Measurements from ENCODE around the gene ING5.

ING5 gene

DNA sequence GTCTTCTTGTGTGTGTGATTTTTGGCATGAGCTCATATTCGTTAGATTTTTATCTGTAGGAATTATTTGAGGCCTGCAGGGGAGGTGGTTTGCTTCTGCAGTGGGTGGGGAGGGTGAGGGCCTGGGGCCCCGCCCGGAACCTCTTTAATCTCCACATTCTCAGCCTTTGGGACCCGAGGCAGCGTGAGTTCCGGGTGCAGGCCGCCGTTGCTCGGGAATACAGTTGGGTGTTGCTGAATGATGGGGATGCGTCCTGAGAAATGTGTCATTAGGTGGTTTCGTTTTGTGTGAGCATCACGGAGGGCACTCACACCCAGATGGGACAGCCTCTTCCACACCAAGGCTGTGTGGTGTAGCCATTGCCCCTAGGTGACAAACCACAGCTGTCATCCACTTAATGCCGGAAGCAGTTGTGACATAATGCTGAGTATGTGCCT, 61.1 kb downstream of the ING5 start:
- H4K20me1 ChIP-seq (ENCODE audit: insufficient read depth, low read length): peaks cover 25% of the 10 kb centered on the region
- no peak overlapping the region for H2AFZ ChIP-seq (ENCODE audit: low read depth, low read length)
- H3K9me3 ChIP-seq (ENCODE audit: insufficient read depth, low read length, severe bottlenecking): no peaks in the 10 kb centered on the region
- H3K27me3 ChIP-seq (ENCODE audit: insufficient read depth, low read length, poor library complexity): no peaks in the 10 kb centered on the region
- H3K4me2 ChIP-seq (ENCODE audit: insufficient read depth, low read length): no peak overlapping the region
- H3K79me2 ChIP-seq (ENCODE audit: insufficient read depth, low read length): no peaks in the 10 kb centered on the region
- H3K27ac ChIP-seq (ENCODE audit: low read length): no peak overlapping the region
- no peak overlapping the region for H3K9ac ChIP-seq (ENCODE audit: low read depth, low read length)
- ATAC-seq (ENCODE audit: insufficient read depth, low read depth): no peak
- no peak for TF ChIP-seq CTCF (IDR thresholded peaks at IDR 0.05; ENCODE audit: borderline replicate concordance, extremely low read depth, low read length, poor library complexity, severe bottlenecking)
- no peak for TF ChIP-seq EZH2 (IDR thresholded peaks at IDR 0.05; ENCODE audit: borderline replicate concordance, low read depth, low read length, severe bottlenecking)
- H3K36me3 ChIP-seq (ENCODE audit: insufficient read depth, low read length): peaks cover 23% of the 10 kb centered on the region
- no peak for DNase-seq
- no peak overlapping the region for H3K4me3 ChIP-seq (ENCODE audit: low read depth in 1 of 2, low read length in 2 of 2)
- no peaks in the 10 kb centered on the region for H3K4me1 ChIP-seq (ENCODE audit: insufficient read depth, low read length)

DNA sequence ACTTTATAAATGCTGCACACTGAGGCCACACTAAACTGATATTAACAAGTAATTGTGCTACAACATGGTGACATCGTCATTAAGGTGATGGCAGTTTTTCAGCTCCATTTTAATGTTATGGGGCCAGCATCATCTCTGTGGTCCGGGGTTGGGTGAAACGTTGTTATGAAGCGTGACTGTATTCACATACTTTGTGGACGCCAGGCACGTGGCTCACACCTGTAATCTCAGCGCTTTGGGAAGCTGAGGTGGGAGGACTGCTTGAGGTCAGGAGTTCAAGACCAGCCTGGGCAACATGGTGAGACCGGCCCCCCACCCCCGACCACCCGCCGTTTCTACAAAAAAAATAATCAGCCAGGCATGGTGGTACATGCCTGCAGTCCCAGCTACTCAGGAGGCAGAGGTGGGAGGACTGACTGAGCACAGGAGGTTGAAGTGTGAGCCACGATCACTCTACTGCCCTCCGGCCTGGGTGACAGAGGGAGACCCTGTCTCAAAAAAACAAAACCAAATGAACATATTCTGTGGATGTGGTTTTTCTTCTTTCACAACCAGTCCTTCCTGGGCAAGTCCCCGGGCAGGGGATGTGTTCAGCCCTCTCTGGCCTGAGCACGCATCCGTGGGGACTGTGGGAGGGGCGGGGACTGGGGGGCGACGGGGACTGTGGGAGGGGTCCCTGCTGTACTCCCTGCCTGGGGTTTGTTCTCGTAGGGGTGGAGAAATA, 61.9 kb downstream of the ING5 start:
- no peak for ATAC-seq (ENCODE audit: insufficient read depth, low read depth)
- H3K27ac ChIP-seq (ENCODE audit: low read length): no peak overlapping the region
- no peaks in the 10 kb centered on the region for H3K4me1 ChIP-seq (ENCODE audit: insufficient read depth, low read length)
- H2AFZ ChIP-seq (ENCODE audit: low read depth, low read length): no peak overlapping the region
- no peaks in the 10 kb centered on the region for H3K9me3 ChIP-seq (ENCODE audit: insufficient read depth, low read length, severe bottlenecking)
- no peak overlapping the region for H3K9ac ChIP-seq (ENCODE audit: low read depth, low read length)
- no peaks in the 10 kb centered on the region for H3K27me3 ChIP-seq (ENCODE audit: insufficient read depth, low read length, poor library complexity)
- peaks cover 24% of the 10 kb centered on the region for H4K20me1 ChIP-seq (ENCODE audit: insufficient read depth, low read length)
- peaks cover 19% of the 10 kb centered on the region for H3K36me3 ChIP-seq (ENCODE audit: insufficient read depth, low read length)
- TF ChIP-seq CTCF (IDR thresholded peaks at IDR 0.05; ENCODE audit: borderline replicate concordance, extremely low read depth, low read length, poor library complexity, severe bottlenecking): no peak
- no peak for TF ChIP-seq EZH2 (IDR thresholded peaks at IDR 0.05; ENCODE audit: borderline replicate concordance, low read depth, low read length, severe bottlenecking)
- no peaks in the 10 kb centered on the region for H3K79me2 ChIP-seq (ENCODE audit: insufficient read depth, low read length)
- H3K4me2 ChIP-seq (ENCODE audit: insufficient read depth, low read length): no peak overlapping the region
- no peak for DNase-seq
- no peak overlapping the region for H3K4me3 ChIP-seq (ENCODE audit: low read depth in 1 of 2, low read length in 2 of 2)

DNA sequence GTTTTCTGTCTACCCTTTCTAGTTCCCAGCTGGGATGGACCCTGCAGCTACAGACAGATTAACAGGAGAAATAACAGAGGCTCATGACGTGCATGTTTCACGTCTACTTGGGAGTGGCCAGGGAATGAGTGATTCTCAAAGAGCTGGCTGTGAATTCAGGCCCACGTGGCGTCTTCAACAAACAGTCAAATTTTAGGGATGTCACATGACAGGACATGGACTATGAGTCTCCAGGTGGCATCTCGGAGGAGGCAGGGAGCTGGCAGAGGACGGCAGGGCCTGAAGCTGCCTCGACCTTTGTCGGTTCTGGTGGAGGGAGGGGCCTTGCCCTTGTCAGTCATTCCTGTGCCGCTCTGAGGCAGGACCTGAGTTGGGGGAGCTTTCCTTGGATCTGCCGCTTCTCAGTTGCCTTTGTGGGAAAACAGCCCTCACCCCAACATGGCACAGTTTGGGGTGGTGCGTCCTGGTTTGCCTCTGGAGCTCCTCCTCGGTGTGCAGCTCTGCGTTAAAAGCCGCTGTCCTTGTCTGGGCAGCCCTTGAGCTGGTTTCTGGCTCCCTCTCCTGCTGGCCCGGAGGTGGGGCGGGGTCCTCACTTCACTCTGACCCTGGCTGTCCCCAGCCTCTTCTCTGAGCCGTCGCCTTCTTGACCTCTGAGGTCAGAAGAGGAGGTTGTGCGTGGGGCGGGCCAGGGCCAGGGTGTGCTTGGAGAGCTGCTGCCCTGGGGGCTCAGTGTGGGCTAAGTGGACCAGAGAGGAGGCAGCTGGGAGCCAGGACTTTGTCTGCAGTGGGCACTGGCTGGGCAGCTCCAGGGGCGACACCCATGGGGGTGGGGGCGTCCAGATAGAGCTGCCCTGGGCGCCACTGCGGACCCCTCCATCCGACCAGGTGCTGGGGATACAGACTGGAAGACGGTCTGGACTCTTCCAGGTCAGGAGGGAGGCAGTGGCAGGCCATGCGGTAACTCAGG, 62.7 kb downstream of the ING5 start:
- no peak for ATAC-seq (ENCODE audit: insufficient read depth, low read depth)

More for the DNA sequence above, 62.7 kb downstream of the ING5 start:
- Histone ChIP-seq H3K9ac (ENCODE audit: low read depth, low read length) (no peak overlapping the region), H3K4me3 (ENCODE audit: low read depth in 1 of 2, low read length in 2 of 2) (no peak overlapping the region), H3K36me3 (ENCODE audit: insufficient read depth, low read length) (peaks cover 13% of the 10 kb centered on the region), H3K27ac (ENCODE audit: low read length) (no peak overlapping the region), H3K9me3 (ENCODE audit: insufficient read depth, low read length, severe bottlenecking) (no peaks in the 10 kb centered on the region), H3K4me1 (ENCODE audit: insufficient read depth, low read length) (no peaks in the 10 kb centered on the region), H3K79me2 (ENCODE audit: insufficient read depth, low read length) (no peaks in the 10 kb centered on the region), H4K20me1 (ENCODE audit: insufficient read depth, low read length) (peaks cover 24% of the 10 kb centered on the region), H3K27me3 (ENCODE audit: insufficient read depth, low read length, poor library complexity) (no peaks in the 10 kb centered on the region), H2AFZ (ENCODE audit: low read depth, low read length) (no peak overlapping the region), H3K4me2 (ENCODE audit: insufficient read depth, low read length) (no peak overlapping the region)
- no peak for DNase-seq
- TF ChIP-seq EZH2 (IDR thresholded peaks at IDR 0.05; ENCODE audit: borderline replicate concordance, low read depth, low read length, severe bottlenecking) (no peak), CTCF (IDR thresholded peaks at IDR 0.05; ENCODE audit: borderline replicate concordance, extremely low read depth, low read length, poor library complexity, severe bottlenecking) (no peak)
